CD1c-positive myeloid dendritic cell (primary cell): ENCODE measurements around the gene SIRPB1.
"Not testable (repeated sequence)": the region's sequence is repeated elsewhere in the genome, so short reads cannot be mapped to it uniquely, and the experiment has no call there.

Source experiments
- DNase-seq: peaks from one replicate; pipeline ENCODE4 v3.0.0-alpha.2; 2016; ENCODE audit errors: extremely low spot score

The SIRPB1 gene

DNA sequence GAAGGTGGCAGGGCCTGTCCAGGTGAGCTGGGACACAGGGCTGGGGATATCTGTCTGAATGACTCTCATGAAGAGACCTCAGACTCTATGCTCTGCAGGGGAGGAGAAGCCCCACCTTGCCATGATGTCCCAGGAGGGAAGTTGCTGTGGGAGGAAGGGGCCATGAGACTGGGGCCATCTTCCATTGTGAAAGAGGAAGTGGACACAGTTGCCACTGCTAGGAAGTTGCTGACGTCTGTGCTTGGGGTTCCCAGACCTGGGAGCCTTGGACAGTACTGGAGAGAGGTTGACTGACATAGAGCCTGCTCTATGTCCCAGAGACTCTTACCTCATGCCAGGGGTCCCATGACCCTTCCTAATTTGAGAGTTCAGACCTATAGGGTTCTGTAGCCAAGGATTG lies 24.5 kb downstream of the SIRPB1 start:
- DNase-seq, result peak; percentile 51

DNA sequence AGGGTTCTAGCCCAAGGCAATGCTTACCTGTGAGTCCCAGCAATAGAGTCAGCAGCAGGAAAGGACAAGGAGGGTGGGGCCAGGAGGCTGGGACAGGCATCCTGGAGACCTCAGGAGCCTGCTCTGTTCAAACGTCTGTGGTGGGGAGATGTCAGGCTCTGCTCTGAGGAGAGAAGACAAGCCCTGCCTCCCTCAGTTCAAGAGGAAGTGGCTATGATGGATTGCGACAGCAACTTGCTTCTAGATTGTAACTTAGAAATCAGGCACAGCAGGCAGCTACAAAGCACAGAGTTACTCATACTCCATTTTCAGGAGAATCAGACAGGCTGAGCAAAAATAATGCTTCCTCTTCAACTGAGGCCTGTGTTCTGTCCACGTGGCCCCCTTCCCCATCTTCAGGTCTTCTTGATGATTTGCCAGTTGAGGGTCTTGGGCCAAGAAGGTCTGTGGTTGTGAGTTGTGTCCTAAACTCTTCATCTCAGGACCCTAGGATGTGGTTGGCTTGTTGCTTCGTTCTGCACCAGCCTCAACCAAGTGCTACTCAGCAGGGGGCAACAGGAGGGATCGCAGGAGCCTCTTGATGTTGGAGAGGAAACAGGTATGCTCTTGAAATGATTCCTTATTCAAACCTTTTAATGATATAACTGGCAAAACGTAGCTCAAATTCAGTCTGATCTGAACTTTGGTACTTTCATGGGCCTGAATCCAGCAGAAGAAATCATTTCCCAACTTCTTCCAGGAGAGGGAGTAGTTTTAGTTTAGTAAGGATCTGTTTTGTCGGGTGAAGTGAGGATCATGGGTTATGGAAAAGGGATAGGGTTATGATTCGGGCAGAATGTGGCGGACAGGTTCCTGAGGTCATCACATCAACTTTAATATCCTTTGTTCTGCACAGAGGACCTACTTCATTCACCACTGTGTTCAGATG lies 31.0 kb downstream of the SIRPB1 start:
- DNase-seq, result peak; percentile 80

DNA sequence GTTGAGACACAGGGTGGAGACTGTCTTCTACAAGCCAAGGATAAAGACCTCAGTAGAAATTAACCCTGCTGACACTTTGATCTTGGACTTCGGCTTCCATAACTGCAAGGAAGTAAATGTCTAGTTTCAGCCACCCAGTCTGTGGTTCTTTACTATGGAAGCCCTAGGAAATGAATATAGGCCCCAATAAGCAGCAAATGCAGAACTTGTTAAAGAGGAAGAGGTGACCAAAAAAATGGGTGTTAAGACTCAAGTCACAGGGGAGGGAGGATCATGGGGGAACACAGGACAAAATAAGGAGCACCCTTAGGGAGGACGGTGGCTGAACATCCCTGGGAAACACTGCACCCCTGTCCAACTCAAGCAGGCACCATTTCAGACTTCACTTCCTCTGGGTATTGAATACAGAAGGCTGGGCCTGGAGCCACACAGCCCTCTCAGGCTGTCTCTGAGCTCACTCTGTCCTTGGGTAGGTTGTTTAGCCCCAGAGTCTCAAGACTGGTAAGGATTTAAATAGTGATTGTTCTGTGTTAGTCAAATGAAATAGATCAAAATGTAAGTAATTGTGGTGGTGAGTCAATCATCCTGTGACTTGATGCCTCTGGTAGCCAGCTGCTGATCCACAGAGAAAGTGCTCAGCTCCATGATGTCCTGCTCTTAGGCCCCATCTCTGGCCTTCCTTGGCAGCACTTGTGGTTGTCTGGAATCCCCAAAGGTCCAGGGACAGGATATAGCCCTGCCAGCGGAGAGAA lies 31.9 kb downstream of the SIRPB1 start:
- peak; percentile 50 for DNase-seq

DNA sequence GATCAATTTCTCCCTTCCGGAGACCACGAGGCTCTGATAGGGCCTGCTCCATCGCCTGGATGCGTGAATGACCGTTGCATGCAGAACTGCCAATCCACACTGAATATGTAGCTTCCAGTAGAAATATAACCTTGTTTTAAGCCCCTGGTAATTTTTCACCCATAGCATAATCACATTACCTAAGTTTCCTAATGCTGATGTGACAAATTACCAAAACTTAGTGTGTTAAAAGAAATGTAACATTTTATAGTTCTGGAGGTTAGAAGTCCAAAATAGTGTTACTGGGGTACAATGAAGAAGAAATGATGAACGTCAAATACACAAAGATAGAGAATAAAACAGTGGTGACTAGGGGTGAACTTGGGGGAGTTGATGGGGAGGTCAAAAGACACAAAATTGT lies 40.3 kb downstream of the SIRPB1 start:
- no peak for DNase-seq

DNA sequence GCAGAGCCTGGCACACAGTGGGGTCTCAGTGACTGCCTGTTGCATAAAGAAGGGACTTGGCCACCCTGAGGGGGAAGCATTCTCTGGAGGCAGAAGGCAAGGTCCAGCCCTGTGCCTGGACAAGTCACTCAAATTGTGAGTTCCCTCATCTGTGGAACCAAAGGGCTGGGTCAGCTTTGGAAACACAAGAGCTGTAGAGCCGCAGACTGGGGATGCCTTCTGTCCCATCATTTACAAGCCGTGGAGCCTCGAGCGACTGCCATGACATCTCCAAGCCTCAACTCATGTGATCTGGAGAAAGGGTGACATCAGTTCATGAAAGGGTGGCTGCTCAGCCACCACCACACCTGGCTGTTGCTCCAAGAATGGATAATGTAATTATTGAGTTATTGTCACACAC lies 41.9 kb downstream of the SIRPB1 start:
- DNase-seq, result no peak

DNA sequence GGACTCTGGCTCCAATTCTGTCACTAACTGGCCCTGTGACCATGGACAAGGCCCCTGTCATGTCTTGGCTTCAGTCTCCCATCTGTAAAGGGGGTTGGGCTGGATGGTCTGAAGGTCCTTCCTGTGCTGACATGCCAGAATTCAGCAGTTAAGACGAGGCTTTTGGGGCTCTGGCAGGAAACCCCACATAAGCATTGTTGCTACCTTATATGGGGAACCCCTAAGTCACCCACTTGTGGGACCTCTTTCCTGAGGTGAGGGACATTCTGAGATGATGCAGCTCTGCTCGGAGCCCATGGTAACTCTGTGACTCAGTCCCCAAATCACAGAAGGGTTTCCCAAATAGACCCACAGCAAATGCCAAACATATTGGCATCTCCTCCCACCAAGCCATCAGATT lies 42.5 kb downstream of the SIRPB1 start:
- not testable (repeated sequence) for DNase-seq

DNA sequence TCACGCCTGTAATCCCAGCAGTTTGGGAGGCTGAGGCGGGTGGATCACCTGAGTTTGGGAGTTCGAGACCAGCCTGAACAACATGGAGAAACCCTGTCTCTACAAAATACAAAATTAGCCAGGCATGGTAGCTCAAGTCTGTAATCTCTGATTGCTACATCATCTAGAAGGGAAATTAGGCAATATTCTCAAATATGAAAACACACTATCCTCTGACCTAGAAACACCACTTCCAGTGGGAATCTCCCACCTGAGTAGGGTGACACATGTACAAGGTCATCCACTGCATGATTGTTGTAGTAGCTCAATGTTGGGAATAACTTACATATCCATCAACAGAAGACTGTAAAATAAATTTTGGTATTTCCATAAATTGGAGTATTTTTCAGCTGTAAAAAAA lies 43.2 kb downstream of the SIRPB1 start:
- peak; percentile 12 for DNase-seq

DNA sequence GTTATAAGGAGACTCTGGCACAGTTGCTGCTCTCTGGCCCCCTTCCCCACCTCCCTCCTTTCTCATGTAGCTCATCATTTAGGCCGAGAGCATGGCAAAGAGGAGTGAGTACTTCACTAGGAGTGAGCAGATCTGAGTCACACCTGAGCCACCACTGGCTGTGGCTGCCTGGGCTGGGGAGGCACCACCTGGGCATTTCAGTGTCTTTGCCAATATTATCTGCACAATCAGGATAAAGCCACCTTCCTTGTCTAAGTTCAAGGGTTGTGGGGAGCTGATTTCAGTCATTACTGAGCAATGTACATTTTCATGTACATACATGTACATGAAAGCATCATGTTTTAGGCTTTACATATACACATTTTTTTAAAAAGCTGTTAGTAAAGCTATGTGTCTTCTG lies 43.8 kb downstream of the SIRPB1 start:
- not testable (repeated sequence) for DNase-seq

DNA sequence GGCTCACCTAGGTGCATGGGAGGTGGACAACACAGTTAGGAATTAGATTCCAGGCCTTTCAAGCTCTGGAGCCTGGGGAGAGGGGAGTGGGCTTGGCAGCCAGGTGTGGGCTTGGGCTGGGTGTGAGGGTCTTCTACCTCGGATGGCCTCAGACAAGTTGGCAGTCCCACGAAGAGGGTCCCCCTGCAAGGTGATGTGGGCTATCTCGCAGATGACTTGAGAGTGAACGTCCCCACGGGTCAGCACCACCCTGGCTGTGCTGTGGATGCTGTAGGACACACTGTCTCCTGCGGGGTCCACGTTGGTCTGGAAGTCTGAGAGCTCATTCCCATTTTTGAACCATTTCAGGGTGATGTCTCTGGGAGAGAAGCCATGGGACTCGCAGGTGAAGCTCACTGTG lies 48.2 kb downstream of the SIRPB1 start:
- DNase-seq, result not testable (repeated sequence)
